Endothelial cell (in vitro differentiated cells): ENCODE data around the gene CNIH2. TPM values are rescaled to one million over a fixed set of nuclear protein-coding genes. Genes with fewer than 3 reads are reported as not detected.
A peak's percentile ranks its signal among the peaks of the same experiment; 100 is the strongest.
"Not testable (repeated sequence)": the region's sequence is repeated elsewhere in the genome, so short reads cannot be mapped to it uniquely, and the experiment has no call there.

Experiments
- DNase-seq: peaks from one replicate; pipeline ENCODE4 v3.0.0; 2021; ENCODE audit warnings: low spot score
- H3K27ac Mint-ChIP-seq: one replicate; pipeline ENCODE4 v1.8.0; 2021; ENCODE audit warnings: mixed read lengths, inconsistent platforms; ENCODE audit not compliant: unreplicated experiment
- H3K27me3 Mint-ChIP-seq: one replicate; pipeline ENCODE4 v1.8.0; 2021; ENCODE audit warnings: mild to moderate bottlenecking, moderate library complexity, mixed read lengths, inconsistent platforms; ENCODE audit not compliant: unreplicated experiment
- H3K36me3 Mint-ChIP-seq: one replicate; pipeline ENCODE4 v1.8.0; 2021; ENCODE audit warnings: mild to moderate bottlenecking, low read depth, mixed read lengths, inconsistent platforms; ENCODE audit not compliant: unreplicated experiment
- H3K4me1 Mint-ChIP-seq: one replicate; pipeline ENCODE4 v1.8.0; 2021; ENCODE audit warnings: mild to moderate bottlenecking, mixed read lengths, inconsistent platforms; ENCODE audit not compliant: unreplicated experiment
- H3K4me3 Mint-ChIP-seq: one replicate; pipeline ENCODE4 v1.8.0; 2021; ENCODE audit warnings: mild to moderate bottlenecking, mixed read lengths, inconsistent platforms; ENCODE audit not compliant: unreplicated experiment
- H3K9me3 Mint-ChIP-seq: one replicate; pipeline ENCODE4 v1.8.0; 2021; ENCODE audit warnings: mixed read lengths, inconsistent platforms; ENCODE audit not compliant: unreplicated experiment
- total RNA-seq: library from RNA; stranded (reverse); fragmentation: NEBNext Ultra II Directional; extraction: Animal tissue kit (Norgen Biotek cat#: 25700); gene quantifications from one replicate; pipeline ENCODE4 v1.2.1, GENCODE V29; 2021; ENCODE audit not compliant: unreplicated experiment
- TF ChIP-seq, protein P1 (sequence below): fragments of 200-600 bp; sonication (generic); IDR thresholded peaks from one replicate; pipeline ENCODE4 v1.5.0; 2021; ENCODE audit warnings: antibody characterized with exemption; ENCODE audit not compliant: unreplicated experiment

CNIH2 gene
- total RNA-seq, 1 donor from 2014 or later = 1.9 TPM

DNA sequence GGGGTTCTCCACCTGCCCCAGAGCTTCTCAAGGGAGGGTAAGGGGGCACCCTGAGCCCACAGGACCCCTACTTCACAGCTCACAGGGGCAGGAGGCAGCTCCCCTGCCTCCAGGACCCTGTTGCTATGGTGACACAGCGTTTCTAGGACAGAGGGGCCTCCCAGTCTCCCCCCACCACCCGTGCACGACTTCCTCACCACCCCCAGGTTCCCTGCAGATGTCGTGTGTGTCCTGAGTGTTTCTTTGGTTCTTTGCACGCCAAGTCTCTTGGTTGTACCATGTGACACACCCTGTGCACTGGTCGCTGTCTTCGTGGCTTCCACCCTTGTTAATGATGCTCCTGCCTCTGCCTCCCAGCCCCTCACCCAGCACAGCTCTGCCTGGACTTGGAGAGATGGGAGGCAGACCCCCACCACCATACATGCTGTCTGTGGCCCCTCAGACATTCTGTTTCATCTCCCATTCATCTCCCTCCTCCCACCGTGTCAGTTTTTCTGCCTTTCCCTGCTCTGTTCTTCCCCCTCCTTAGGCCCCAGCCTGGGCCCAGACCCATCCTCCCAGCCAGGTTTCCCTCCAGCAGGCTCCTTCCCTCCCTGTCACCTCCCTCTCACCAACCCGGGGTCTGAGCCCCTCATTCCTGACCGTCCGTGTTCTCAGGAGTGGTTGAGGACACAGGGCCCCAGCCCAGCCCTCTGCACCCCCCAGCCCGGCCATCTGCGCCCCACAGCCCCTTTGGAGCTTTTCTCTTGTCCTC, 34.0 kb upstream of the CNIH2 start:
- TF ChIP-seq, protein P1, sequence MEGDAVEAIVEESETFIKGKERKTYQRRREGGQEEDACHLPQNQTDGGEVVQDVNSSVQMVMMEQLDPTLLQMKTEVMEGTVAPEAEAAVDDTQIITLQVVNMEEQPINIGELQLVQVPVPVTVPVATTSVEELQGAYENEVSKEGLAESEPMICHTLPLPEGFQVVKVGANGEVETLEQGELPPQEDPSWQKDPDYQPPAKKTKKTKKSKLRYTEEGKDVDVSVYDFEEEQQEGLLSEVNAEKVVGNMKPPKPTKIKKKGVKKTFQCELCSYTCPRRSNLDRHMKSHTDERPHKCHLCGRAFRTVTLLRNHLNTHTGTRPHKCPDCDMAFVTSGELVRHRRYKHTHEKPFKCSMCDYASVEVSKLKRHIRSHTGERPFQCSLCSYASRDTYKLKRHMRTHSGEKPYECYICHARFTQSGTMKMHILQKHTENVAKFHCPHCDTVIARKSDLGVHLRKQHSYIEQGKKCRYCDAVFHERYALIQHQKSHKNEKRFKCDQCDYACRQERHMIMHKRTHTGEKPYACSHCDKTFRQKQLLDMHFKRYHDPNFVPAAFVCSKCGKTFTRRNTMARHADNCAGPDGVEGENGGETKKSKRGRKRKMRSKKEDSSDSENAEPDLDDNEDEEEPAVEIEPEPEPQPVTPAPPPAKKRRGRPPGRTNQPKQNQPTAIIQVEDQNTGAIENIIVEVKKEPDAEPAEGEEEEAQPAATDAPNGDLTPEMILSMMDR = no peak
- Mint-ChIP-seq H3K27ac (peak overlapping the region; percentile 57), H3K4me1 (no peaks in the 10 kb centered on the region), H3K27me3 (peaks cover 16% of the 10 kb centered on the region), H3K36me3 (peaks cover 38% of the 10 kb centered on the region), H3K4me3 (no peak overlapping the region), H3K9me3 (no peaks in the 10 kb centered on the region)
- DNase-seq = no peak

DNA sequence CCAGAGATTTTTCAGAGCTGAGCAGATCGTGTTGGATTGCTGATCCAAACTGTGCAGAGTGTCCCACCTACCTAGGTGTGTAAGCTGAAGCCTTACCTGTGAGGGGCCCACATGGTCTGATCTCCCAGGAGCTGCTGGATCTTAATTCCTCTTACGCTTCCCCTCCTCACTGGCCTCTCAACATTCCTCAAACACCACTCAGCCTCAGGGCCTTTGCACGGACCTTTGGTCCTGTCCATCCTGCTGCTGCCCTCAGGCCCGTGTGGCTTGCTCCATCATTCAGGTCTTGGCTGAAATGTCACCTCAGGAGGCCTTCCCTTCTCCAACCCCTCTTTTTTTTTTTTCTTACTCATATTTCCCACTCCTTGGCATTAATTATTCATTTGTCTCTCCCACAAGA, 30.7 kb upstream of the CNIH2 start:
- DNase-seq = no peak
- H3K4me1 Mint-ChIP-seq = no peaks in the 10 kb centered on the region
- H3K36me3 Mint-ChIP-seq = peaks cover 45% of the 10 kb centered on the region
- peak overlapping the region; percentile 7 for H3K4me3 Mint-ChIP-seq
- peaks cover 10% of the 10 kb centered on the region for H3K27me3 Mint-ChIP-seq
- TF ChIP-seq, protein P1 = no peak
- no peak overlapping the region for H3K27ac Mint-ChIP-seq
- no peaks in the 10 kb centered on the region for H3K9me3 Mint-ChIP-seq

DNA sequence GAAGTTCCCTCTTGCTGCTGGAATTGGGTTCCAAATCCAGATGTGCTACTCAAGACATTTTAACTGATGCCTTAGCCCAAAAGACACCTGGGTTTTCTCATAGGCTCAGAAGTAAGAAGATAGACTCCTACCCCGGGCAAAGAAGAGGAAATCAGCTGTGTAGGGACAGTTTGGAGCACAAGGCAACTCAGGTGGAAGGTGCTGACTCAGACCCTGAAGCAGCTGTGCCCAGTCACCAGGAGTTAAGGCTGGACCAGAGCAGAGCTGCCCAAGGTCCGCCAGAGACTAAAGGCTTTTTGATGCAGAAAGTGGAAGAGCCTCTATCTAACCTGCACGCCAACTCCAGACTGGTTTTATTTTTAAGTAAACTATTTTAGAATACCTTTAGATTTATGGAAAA, 30.2 kb upstream of the CNIH2 start:
- no peak for DNase-seq
- H3K27me3 Mint-ChIP-seq = peaks cover 10% of the 10 kb centered on the region

DNA sequence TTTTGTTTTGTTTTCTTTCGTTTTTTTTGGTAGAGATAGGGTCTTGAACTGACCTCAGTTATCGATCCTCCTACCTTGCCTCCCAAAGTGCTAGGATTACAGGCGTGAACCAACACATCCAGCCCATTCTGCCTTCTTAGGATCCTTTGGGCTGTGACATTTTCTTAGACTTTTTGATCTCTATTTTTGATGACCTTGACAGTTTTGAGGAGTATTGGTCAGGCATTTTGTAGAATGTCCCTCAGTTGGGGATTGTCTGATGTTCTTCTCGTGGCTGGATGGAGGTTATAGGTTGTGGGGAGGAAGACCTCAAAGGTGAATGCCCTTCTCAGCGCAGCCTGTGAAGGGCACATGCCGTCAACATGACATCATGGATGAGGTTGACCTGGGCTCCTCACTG, 29.1 kb upstream of the CNIH2 start:
- no peaks in the 10 kb centered on the region for H3K9me3 Mint-ChIP-seq
- peak overlapping the region; percentile 17 for H3K27ac Mint-ChIP-seq
- H3K27me3 Mint-ChIP-seq = peaks cover 15% of the 10 kb centered on the region
- H3K4me3 Mint-ChIP-seq = no peak overlapping the region
- TF ChIP-seq, protein P1 = no peak
- peaks cover 42% of the 10 kb centered on the region for H3K36me3 Mint-ChIP-seq
- no peaks in the 10 kb centered on the region for H3K4me1 Mint-ChIP-seq
- DNase-seq = no peak

More for the DNA sequence above, 30.2 kb upstream of the CNIH2 start:
- H3K4me1 Mint-ChIP-seq = no peaks in the 10 kb centered on the region
- peak overlapping the region; percentile 7 for H3K4me3 Mint-ChIP-seq
- TF ChIP-seq, protein P1 = no peak
- H3K9me3 Mint-ChIP-seq = no peaks in the 10 kb centered on the region
- H3K27ac Mint-ChIP-seq = no peak overlapping the region
- peaks cover 45% of the 10 kb centered on the region for H3K36me3 Mint-ChIP-seq

DNA sequence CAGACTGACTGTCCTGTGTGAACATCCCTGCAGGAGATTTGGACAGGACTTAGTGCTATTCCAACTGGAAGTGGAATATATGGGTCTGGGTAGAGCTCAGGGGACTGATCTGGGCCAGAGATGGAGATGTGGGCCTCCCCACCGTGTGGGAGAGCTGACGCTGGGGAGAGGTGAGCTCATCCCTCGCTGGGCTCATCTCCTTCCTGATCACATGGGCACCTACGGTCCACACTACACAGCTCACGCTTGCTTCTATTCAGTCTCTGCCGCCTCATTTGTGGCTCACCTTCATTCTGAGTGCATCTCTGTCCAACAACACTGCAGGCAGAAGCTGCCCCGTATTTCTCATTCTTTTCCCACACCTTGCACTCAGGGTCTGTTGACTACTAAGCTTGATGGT, 26.2 kb upstream of the CNIH2 start:
- Mint-ChIP-seq H3K9me3 (no peaks in the 10 kb centered on the region), H3K4me1 (peaks cover 3% of the 10 kb centered on the region), H3K36me3 (peaks cover 30% of the 10 kb centered on the region), H3K27me3 (peaks cover 11% of the 10 kb centered on the region), H3K4me3 (no peak overlapping the region), H3K27ac (no peak overlapping the region)
- no peak for DNase-seq
- TF ChIP-seq, protein P1 = no peak

DNA sequence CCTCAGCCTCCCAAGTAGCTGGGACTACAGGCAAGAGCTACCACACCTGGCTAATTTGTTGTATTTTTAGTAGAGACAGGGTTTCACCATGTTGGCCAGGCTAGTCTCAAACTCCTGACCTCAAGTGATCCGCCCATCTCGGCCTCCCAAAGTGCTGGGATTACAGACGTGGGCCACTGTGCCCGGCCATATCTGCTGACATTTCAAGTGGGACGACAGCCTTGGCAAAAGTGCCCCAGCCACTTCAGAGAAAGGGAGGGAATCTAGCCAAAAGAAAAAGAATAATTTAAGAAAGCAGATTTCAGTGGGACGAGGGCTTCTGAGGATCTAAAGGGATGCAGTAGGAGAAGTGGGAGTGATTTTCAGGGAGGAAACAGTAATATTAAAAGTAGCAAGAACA, 24.9 kb upstream of the CNIH2 start:
- H3K4me3 Mint-ChIP-seq, H3K4me1 Mint-ChIP-seq, H3K9me3 Mint-ChIP-seq, H3K27ac Mint-ChIP-seq, DNase-seq: not testable (repeated sequence)
- Mint-ChIP-seq H3K36me3 (peaks cover 24% of the 10 kb centered on the region), H3K27me3 (peaks cover 11% of the 10 kb centered on the region)
